GM10266 (cell line): Measurements from ENCODE around the gene MRPS14.

ENCODE experiments used
- DNase-seq: peaks from one replicate; pipeline ENCODE4 v3.0.0; 2012; ENCODE audit errors: extremely low spot score
- CTCF ChIP-seq: IDR thresholded peaks from 2 replicates; pipeline ENCODE4 v1.5.1; 2012; ENCODE audit warnings: mild to moderate bottlenecking, low read depth; ENCODE audit not compliant: control insufficient read depth, insufficient read depth; ENCODE audit errors: missing control alignments

Gene MRPS14

GRCh38 chr1:174963529-174964125, 59.6 kb downstream of the MRPS14 start:
- no peak for TF ChIP-seq CTCF

More at GRCh38 chr1:174963529-174964125, 59.6 kb downstream of the MRPS14 start:
- no peak for DNase-seq
